A549 (cell line): ENCODE data around the gene CCDC187. TPM values are rescaled to one million over a fixed set of nuclear protein-coding genes. Genes with fewer than 3 reads are reported as not detected.

Experiments
- ATAC-seq, 2 experiments: fragments of 200-7000 bp in 1 of 2; fragments of >200 bp in 1 of 2; cut with Nextera tagmentation in 1 of 2; cut with Tn5 transposase in 1 of 2; 3 replicates each; pipeline versions ENCODE4 v1.8.0 to v1.9.1; 2018 to 2020; ENCODE audit warnings: mild to moderate bottlenecking in 1 of 2, moderate library complexity in 1 of 2
- CTCF ChIA-PET: fragments of 300-600 bp; sonication (Branson Sonifier 250); formaldehyde crosslinking; extraction: SDS; loops from one replicate; lab custom pipeline; 2021; ENCODE audit warnings: antibody characterized with exemption, inconsistent platforms; lab: Yijun Ruan, JAX
- POLR2A ChIA-PET: fragments of 350-600 bp; formaldehyde crosslinking; extraction: SDS; loops from one replicate; lab custom pipeline; 2021; ENCODE audit warnings: antibody characterized with exemption, inconsistent platforms; lab: Yijun Ruan, JAX
- DNase-seq, 2 experiments: peaks; one replicate each; pipeline versions ENCODE4 v3.0.0 to v3.0.0-alpha.2; 2011 to 2016; ENCODE audit warnings: low read depth in 1 of 2, low spot score in 1 of 2
- FAIRE-seq: peaks from 2 replicates; lab custom pipeline; 2011; peaks lifted over from hg19 to GRCh38; lab: Jason Lieb, UNC
- H3K27ac ChIP-seq, 2 experiments: fragments of >200 bp; sonication (Bioruptor Twin); formaldehyde crosslinking; 3 replicates each; pipeline ENCODE4 v1.5.1; 2016 to 2017
- H3K4me1 ChIP-seq: fragments of >200 bp; sonication (Bioruptor Twin); formaldehyde crosslinking; 3 replicates; pipeline ENCODE4 v1.6.1; 2016
- H3K4me2 ChIP-seq: fragments of >200 bp; sonication (Bioruptor Twin); formaldehyde crosslinking; 3 replicates; pipeline ENCODE4 v1.6.1; 2016
- H3K4me3 ChIP-seq: fragments of >200 bp; sonication (Bioruptor Twin); formaldehyde crosslinking; 3 replicates; pipeline ENCODE4 v1.5.1; 2016
- H3K9me3 ChIP-seq: fragments of >200 bp; sonication (Bioruptor Twin); formaldehyde crosslinking; 3 replicates; pipeline ENCODE4 v1.6.1; 2016
- BHLHE40 ChIP-seq: IDR thresholded peaks from 2 replicates; pipeline ENCODE4 v1.6.1; 2012; ENCODE audit warnings: low read depth, low read length, inconsistent platforms
- CBX8 ChIP-seq: fragments of 200-600 bp; sonication (generic); IDR thresholded peaks from 2 replicates; pipeline ENCODE4 v1.6.1; 2016
- CHD2 ChIP-seq: fragments of 150-350 bp; IDR thresholded peaks from 2 replicates; pipeline ENCODE4 v1.6.1; 2014; ENCODE audit warnings: low read length; ENCODE audit not compliant: partially characterized antibody
- ELK1 ChIP-seq: fragments of 150-350 bp; IDR thresholded peaks from 2 replicates; pipeline ENCODE4 v1.6.1; 2014; ENCODE audit warnings: low read depth, mild to moderate bottlenecking, low read length
- FOSB ChIP-seq: fragments of 250-450 bp; sonication (Bioruptor Pico); IDR thresholded peaks from 2 replicates; pipeline ENCODE4 v1.5.0; 2020; ENCODE audit warnings: mild to moderate bottlenecking, moderate library complexity
- HDAC2 ChIP-seq: fragments of 200-600 bp; sonication (generic); IDR thresholded peaks from 2 replicates; pipeline ENCODE4 v1.6.1; 2016
- JUNB ChIP-seq: fragments of >200 bp; sonication (Bioruptor Twin); formaldehyde crosslinking; IDR thresholded peaks from 2 replicates; pipeline ENCODE4 v1.6.1; 2016
- MAFK ChIP-seq: fragments of 450-650 bp; IDR thresholded peaks from 2 replicates; pipeline ENCODE4 v1.6.1; 2014; ENCODE audit not compliant: partially characterized antibody
- MAZ ChIP-seq: fragments of 150-350 bp; IDR thresholded peaks from 2 replicates; pipeline ENCODE4 v1.6.1; 2014; ENCODE audit warnings: antibody characterized with exemption, low read depth, low read length, borderline replicate concordance
- NFE2L2 ChIP-seq: fragments of 150-350 bp; conservative IDR thresholded peaks from 2 replicates; pipeline ENCODE4 v1.6.1; 2014; ENCODE audit warnings: low read length
- NR3C1 ChIP-seq: fragments of >200 bp; sonication (Bioruptor Twin); formaldehyde crosslinking; IDR thresholded peaks from 3 replicates; pipeline ENCODE4 v1.6.1; 2017
- RCOR1 ChIP-seq: fragments of 150-350 bp; IDR thresholded peaks from 2 replicates; pipeline ENCODE4 v1.6.1; 2014; ENCODE audit warnings: antibody characterized with exemption, low read length, low read depth
- TFCP2L1 ChIP-seq: fragments of 250-450 bp; sonication (Bioruptor Pico); IDR thresholded peaks from 2 replicates; pipeline ENCODE4 v1.5.0; 2021; ENCODE audit warnings: mild to moderate bottlenecking
- ZNF302 ChIP-seq: fragments of 250-450 bp; sonication (Bioruptor Pico); IDR thresholded peaks from 2 replicates; pipeline ENCODE4 v1.9.0; 2021; ENCODE audit warnings: inconsistent platforms, mild to moderate bottlenecking, moderate library complexity
- WGBS: methylation state at CpG from one replicate; pipeline ENCODE4 v1.1.6; 2017; ENCODE audit errors: missing lambda C conversion rate; 5-methylcytosine and 5-hydroxymethylcytosine counted together
- polyA plus RNA-seq, 4 experiments: library from polyadenylated mRNA; depleted of rRNA in 3 of 4; stranded (reverse); fragments of >200 nt; fragmentation: RNase III in 1 of 4; extraction: RNeasy Plus Mini Kit Qiagen cat#74134 plus additional on column Dnase treatment in 1 of 4; gene quantifications; 2 replicates in 3 of 4; 3 replicates in 1 of 4; pipeline ENCODE4 v1.2.3, GENCODE V29; 2011 to 2017
- TF ChIP-seq, protein P1 (sequence below): fragments of 450-650 bp; IDR thresholded peaks from 2 replicates; pipeline ENCODE4 v1.6.1; 2014; ENCODE audit warnings: antibody characterized with exemption
- TF ChIP-seq, protein P2 (sequence below): IDR thresholded peaks from 2 replicates; pipeline ENCODE4 v1.6.1; 2012

Gene CCDC187
- polyA plus RNA-seq, 2 of the 4 experiments (the other 2 are of a cell fraction), result under 0.01 TPM; not detected in 1

DNA sequence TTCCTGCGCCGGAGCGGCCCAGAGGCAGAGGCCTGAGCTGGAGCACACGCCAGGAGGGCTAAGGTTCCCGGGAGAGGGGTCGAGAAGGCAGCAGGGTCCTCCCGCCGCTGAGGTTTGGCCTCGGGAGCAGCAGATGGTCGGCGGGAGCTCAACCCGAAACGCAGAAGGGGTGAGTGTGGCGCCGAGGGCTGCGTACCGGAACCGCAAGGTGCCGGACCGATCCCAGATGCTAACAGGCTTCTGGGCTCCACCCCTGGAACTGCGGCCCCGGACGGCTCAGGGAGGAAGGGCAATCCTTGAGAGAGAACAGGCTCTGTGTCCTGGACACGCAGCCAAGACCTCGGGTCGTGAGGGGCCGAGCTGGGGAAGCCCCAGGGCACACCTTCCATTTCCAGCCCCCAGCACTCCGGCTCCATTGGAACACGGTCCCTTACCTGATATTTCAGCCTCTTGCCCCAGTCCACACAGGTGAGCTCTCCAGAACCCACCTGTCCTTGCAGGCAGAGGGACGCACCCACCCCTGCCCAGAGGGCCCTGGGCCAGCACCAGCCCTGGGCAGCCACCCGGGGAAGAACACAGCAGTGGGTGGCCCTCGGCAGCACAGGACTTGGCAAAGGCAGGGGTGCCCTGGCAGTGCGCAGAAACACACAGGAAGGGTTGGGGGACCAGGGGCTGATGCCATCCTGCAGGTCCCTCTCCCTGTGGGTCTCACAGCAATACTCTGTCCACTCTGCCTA lies 100.3 kb downstream of the CCDC187 start:
- peaks cover 10% of the 10 kb centered on the region; the same call in 1 of the 3 replicates for H3K4me1 ChIP-seq
- H3K9me3 ChIP-seq, result no peaks in the 10 kb centered on the region
- DNase-seq, result no peak
- WGBS, result 73% methylated on average over 19 of the region's 33 CpGs
- POLR2A ChIA-PET, result no interaction called here
- no peak overlapping the region for H3K4me3 ChIP-seq
- CTCF ChIA-PET, result interaction anchor here (0.8 to 3.2 kb wide), 6 partner anchors 12 to 80 kb away, joined by 4 to 8 read pairs (median 4); no protein-coding TSS in a partner anchor
- FAIRE-seq, result no peak
- TF ChIP-seq, protein P1, sequence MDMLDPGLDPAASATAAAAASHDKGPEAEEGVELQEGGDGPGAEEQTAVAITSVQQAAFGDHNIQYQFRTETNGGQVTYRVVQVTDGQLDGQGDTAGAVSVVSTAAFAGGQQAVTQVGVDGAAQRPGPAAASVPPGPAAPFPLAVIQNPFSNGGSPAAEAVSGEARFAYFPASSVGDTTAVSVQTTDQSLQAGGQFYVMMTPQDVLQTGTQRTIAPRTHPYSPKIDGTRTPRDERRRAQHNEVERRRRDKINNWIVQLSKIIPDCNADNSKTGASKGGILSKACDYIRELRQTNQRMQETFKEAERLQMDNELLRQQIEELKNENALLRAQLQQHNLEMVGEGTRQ, result no peak
- TF ChIP-seq, protein P2, sequence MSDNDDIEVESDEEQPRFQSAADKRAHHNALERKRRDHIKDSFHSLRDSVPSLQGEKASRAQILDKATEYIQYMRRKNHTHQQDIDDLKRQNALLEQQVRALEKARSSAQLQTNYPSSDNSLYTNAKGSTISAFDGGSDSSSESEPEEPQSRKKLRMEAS, result no peak
- no peak for TF ChIP-seq HDAC2
- no peak for TF ChIP-seq JUNB
- TF ChIP-seq FOSB (CRISPR knock-in tag), result no peak
- no peak for TF ChIP-seq CBX8
- no peak for TF ChIP-seq NFE2L2
- no peak for TF ChIP-seq ELK1
- TF ChIP-seq MAFK, result no peak
- TF ChIP-seq ZNF302 (CRISPR knock-in tag), result no peak
- no peak for TF ChIP-seq RCOR1
- no peak for TF ChIP-seq TFCP2L1 (CRISPR knock-in tag)
- TF ChIP-seq NR3C1, result no peak
- no peak for TF ChIP-seq BHLHE40
- no peak for TF ChIP-seq CHD2
- ATAC-seq, result peak; percentile 4 to 19; a peak in 3 of 6 replicates
- H3K27ac ChIP-seq, result no peak overlapping the region
- peak overlapping the region; percentile 52; the same call in 1 of the 3 replicates for H3K4me2 ChIP-seq

DNA sequence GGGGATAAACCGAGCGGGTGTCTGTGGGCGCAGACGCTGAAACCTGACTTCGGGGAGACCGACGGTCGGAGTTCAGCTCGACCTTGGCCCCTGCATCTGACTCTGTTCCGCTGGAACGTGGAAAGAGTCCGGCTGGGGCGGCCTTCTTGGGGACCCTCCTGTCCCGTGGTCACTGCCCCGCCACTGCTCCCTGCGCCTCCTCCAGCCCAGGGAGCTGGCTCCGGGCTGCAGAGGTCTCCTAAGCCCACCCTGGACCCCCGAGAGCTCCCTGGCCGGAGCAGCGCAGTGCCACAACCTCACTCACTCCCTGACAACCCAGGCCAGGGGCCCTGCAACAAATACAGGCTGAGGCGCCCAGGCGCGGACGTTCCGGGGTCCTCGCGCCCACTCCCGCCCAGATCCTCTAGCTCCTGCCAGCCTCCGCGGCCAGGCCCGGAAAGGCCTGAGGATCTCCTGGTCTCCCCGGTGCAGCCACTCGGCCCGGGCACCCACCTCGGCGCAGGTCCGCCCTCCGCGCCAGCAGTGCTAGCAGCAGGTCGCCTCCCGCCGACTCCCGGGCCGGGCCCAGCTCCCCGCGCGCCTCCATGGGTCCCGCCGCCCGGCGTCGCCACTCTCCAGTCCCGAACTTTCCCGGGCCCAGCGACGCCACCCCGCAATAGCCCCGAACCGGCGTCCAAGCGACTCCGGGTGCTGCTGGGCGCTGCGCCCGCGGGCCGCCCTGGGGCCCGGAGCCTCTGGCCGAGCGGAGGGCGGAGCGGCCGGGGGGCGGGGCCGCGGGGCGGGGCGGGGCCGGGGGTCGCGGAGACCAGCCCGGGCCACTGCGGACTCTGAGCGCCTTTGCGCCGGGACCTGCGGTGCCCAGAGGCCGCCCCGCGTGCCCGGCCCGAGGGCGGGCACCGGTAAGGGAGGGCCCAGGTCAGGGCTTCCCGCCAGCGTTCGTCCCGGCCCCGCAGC lies 101.2 kb downstream of the CCDC187 start:
- TF ChIP-seq MAZ, result no peak
- TF ChIP-seq, protein P1, result no peak
- TF ChIP-seq, all 56 proteins: peak for 0
- POLR2A ChIA-PET, result no interaction called here
- CTCF ChIA-PET, result interaction anchor here (0.8 to 2.9 kb wide), 6 partner anchors 15 to 81 kb away, joined by 4 to 14 read pairs (median 4); no protein-coding TSS in a partner anchor
- H3K9me3 ChIP-seq, result no peaks in the 10 kb centered on the region
- DNase-seq, result no peak
- no peak overlapping the region for H3K27ac ChIP-seq
- H3K4me1 ChIP-seq, result peaks cover 10% of the 10 kb centered on the region; the same call in 1 of the 3 replicates
- H3K4me2 ChIP-seq, result peak overlapping the region; percentile 52; the same call in 2 of the 3 replicates
- no peak for FAIRE-seq
- 76% methylated on average over 12 of the region's 99 CpGs for WGBS
- ATAC-seq, result no peak
- H3K4me3 ChIP-seq, result no peak overlapping the region
